Middle frontal gyrus (tissue), 1 donor: Measurements from ENCODE around the gene TARS2.

ENCODE experiments used
- DNase-seq: peaks from one replicate; pipeline ENCODE4 v3.0.0-alpha.2; 2015; ENCODE audit warnings: low spot score; ENCODE audit errors: extremely low spot score

Gene TARS2, protein sequence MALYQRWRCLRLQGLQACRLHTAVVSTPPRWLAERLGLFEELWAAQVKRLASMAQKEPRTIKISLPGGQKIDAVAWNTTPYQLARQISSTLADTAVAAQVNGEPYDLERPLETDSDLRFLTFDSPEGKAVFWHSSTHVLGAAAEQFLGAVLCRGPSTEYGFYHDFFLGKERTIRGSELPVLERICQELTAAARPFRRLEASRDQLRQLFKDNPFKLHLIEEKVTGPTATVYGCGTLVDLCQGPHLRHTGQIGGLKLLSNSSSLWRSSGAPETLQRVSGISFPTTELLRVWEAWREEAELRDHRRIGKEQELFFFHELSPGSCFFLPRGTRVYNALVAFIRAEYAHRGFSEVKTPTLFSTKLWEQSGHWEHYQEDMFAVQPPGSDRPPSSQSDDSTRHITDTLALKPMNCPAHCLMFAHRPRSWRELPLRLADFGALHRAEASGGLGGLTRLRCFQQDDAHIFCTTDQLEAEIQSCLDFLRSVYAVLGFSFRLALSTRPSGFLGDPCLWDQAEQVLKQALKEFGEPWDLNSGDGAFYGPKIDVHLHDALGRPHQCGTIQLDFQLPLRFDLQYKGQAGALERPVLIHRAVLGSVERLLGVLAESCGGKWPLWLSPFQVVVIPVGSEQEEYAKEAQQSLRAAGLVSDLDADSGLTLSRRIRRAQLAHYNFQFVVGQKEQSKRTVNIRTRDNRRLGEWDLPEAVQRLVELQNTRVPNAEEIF

DNA sequence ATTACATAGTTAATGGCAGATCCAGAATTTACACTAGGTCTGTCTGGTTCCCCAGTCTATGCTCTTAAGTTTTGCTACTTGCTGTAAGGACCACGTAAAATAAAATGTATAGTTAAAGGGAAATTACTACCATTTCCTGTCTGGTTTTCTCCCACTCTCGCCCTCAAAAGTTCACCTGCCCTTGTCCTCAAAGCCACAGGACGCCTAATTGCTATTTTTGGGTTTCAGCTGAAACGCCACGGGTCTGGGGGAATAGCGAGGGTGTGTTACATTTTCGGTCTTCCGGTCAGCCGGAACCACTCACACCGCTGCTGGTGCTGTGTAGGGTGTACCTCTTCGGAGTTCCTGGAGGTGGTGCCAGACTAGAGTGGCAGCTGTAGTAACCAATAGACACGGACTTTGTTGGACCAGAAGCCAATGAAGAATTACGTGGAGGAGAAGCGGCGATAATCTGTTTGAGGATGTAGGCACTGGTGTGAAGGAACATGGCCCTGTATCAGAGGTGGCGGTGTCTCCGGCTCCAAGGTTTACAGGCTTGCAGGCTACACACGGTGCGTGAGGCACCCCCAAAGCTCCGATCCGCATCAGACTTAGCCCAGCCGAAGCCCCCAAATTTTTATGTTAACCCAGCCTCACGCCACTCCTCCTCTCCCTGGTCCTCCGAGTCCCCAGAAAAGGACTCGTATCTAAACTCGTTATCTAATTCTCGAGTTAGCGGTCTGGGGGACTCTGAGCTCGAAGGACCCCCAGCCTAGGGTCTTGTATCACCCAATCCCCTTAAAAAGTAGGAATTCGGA, at the start of gene TARS2:
TARS2 (plus strand) TSS at position 454 of the 797 bp plus-strand sequence; CDS start at position 486, 32 bp downstream.
- DNase-seq, result peak; percentile 97

DNA sequence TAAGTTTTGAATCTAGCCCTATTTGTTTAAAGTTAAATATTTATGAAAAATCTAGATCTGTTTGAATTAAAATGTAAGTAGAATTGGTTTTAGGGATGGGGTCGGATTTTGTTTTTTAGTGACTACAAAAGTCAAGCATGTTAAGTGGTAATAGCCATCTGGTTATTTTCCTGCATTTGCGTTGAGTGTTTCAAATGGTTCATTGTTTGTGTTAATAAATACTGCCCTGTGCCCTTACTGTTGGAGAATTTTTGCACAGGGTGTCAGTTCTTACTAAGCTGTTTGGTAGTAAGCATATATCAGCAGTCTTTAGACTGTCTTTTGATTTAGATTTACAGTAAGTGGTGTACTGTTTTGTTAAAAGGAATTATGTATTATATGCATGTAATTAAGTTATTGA, 46.1 kb upstream of the TARS2 start:
- DNase-seq, result no peak

DNA sequence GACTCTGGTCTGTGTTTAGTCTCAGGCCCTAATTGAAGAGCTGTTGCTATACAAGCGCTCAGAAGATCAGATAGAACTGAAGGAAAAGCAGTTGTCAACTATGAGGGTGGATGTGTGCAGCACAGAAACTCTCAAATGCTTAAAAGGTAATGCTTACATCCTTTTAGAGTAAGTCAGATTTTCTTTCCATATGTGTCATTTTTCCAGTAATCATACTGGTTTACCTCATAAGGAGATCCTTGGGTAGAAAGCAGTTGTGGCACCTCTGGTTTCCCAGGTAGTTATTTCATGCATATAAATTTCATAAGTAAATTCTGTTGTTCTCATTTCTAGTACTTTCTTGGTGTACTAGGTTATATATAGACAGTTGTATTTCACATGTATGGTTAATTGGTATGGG, 43.0 kb upstream of the TARS2 start:
- DNase-seq, result no peak

DNA sequence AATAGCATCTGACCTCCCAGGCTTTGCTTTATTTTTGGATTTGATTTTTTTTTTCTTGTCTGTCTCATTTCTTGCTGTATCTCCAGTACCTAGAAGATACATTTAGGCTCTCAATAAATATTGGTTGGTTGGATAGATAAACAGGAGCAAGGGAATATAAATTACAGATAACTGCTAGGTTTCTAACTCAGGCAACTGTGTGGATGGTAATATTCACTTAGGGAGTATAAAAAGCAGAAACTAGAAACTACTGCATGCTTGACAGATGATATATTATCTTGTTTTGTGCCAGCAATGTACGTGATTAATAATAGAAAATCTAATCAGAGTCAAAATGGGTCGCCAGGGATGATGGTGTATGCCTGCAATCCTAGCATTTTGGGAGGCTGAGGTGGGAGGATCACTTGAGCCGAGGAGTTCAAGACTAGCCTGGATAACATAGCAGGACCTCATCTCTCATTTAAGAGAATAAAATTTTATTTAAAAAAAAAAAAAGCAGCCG, 31.0 kb upstream of the TARS2 start:
- DNase-seq, result no peak

DNA sequence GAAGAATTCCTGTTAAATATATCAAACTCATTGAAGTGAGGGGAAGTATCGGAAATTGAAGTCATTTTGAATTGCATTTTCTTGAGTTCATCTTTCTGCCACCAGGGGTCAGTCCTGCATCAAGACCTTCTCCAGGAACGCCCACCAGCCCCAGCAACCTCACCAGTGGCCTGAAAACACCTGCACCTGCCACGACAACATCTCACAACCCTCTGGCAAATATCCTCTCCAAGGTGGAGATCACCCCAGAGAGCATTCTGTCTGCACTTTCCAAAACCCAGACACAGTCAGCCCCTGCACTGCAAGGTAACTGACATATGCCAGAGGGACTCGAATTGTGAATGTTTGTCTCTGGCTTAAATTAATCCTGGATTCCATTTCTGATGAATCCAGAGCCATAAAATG, 22.8 kb upstream of the TARS2 start:
- DNase-seq, result no peak

DNA sequence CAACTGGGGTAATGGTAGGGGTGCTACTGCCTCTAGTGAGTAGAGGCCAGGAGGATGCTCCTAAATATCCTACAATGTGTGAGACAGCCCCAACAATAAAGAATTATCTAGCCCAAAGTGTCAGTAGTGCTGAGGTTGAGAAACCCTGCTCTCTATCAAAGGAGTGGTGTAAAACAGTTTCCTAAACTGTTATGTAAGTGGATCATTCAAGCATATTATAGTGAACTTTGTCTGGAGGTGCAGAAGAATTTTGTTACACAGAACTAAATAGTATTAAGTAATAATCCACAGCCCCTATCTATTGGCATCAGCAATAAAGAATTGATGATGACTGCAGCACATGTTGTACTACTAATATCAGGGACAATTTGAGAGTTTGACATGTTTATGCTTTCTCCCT, 20.3 kb upstream of the TARS2 start:
- no peak for DNase-seq

DNA sequence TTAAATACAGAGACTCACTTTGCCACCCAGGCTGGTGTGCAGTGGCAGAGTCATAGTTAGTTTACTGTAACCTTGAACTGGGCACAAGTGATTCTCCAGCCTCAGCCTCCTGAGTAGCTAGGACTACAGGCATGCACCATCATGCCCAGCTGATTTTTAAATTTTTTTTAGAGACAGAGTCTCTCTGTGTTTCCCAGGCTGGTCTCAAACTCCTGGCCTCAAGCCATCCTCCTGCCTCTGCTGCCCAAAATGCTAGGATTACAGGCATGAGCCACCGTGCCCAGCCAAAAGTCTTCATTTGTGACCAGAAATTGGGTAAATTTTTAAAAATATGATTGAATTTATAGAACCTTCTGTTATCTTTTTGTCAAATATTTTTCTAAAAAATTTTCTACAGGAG, 17.9 kb upstream of the TARS2 start:
- no peak for DNase-seq

DNA sequence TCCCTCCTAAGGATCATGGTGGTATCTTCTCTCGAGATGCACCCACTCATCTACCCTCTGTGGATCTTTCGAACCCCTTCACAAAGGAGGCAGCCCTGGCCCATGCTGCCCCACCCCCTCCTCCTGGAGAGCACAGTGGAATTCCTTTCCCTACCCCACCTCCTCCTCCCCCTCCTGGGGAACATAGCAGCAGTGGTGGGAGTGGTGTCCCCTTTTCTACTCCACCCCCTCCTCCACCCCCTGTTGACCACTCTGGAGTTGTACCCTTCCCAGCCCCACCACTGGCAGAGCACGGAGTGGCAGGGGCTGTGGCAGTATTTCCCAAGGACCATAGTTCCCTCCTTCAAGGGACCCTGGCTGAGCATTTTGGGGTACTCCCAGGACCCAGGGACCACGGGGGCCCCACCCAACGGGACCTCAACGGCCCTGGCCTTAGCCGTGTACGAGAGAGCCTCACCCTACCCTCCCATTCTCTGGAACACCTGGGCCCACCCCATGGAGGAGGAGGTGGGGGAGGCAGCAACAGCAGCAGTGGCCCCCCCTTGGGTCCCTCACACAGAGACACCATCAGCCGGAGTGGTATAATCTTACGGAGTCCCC, 14.5 kb upstream of the TARS2 start:
- DNase-seq, result no peak

DNA sequence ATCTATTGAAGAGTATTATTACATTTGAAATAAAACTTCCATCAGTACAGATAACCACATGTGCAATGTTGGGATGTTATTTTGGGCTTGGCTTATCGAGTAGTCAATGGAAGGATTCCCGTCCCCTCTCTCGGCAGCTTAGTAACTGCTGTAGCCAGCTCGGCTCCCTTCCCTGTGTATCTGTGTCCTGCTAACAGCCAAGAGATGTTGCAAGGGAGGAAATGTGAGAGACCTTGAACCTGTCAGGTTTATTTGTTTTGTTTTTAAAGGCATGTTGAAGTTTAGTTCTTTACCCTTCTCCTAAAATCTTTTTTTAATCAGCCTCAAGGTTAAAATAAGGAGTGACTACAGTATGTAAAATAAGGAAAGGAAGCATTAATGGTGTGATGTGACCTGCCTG, 13.6 kb upstream of the TARS2 start:
- DNase-seq, result no peak

DNA sequence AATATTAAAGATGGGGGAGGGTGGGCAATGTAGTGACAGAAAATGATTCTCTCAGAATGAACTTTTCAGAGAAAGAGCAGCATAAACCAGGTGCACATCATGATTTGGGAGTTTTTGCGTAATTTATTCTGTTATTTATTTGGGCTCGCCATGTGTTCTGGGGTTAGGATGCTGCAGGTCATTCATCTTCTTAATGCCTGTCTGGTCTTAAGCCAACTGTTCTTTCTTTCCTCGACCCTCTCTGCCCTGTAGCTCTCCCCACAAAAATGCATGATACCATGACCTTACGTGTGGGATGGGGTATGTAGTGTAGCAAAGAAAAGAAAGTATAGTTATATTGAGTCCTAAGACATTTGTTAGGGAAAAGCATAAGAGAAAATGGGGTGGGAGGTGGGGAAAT, 12.3 kb upstream of the TARS2 start:
- DNase-seq, result no peak

DNA sequence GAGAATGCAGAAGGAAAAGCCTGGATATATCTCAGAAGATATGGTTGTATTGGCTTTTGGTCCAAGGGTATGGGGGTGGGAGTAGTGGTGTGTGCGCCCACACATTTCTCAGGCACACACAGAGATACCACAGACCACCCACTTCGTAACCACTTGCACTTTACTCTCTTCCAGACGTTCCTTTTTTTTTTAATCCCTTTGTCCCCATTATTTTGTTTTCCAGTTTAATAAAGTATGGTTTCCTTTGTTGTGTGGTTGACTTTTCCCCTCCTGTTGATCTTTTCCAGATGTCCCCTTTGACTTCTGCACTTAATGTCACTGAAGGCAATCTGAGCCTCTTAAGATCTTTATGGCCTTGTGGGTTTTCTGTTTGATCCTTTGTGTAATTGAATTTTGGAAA, 10.5 kb upstream of the TARS2 start:
- DNase-seq, result no peak

DNA sequence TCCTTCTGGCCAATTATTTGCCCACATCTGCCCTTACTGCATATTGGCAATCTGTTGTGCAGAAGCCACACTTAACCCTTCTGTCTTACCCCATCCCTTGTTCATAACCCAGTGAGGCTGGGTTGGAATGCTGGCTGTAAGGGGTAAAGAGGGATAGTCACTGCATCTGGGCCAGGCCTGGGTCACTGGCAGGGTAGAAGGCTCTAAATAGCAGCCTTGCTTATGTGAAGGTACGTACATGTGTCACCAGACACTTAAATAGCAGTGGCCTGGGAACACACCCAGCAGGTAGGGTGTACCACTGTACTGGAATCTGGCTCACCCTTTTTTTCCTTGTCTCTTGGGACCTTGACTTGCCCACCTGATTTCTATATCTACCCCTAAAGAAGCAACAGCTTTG, 9.9 kb upstream of the TARS2 start:
- DNase-seq, result no peak

DNA sequence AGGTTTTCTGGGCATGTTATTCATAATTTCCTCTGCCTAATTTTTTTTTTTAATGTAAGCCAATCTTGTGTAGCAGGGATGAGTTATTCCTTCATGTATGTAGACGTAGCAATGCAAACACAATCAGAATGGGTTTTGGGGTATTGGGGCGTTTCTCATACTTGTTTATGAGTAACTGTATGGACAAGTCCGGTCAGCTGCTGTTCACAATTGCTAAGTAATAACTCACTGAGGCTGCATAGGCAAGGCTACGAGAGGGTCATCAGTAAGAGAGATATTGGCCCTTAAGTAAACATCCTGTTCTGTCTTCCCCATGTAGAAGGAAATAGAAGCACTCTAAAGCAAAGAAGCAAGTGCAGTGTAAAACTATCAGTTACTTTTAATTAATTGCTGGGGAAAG, 9.5 kb upstream of the TARS2 start:
- DNase-seq, result no peak

DNA sequence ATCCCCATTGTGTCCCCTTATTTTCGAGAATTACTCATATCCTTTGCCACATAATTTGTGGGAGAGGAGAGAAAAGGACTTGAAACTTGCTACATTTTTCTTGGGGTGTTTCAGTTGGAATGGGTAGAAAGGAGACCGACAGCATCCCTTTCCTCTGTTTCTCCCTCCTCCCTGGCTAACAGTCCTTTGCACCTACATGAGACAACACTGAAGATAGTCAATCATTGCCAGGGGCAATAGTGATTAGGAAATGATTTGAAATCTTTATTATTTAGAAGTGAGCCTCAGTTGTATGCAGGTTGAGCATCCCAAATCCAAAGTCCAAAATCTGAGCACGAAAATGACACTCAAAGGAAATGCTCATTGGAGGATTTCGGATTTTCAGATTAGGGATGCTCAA, 7.8 kb upstream of the TARS2 start:
- no peak for DNase-seq

DNA sequence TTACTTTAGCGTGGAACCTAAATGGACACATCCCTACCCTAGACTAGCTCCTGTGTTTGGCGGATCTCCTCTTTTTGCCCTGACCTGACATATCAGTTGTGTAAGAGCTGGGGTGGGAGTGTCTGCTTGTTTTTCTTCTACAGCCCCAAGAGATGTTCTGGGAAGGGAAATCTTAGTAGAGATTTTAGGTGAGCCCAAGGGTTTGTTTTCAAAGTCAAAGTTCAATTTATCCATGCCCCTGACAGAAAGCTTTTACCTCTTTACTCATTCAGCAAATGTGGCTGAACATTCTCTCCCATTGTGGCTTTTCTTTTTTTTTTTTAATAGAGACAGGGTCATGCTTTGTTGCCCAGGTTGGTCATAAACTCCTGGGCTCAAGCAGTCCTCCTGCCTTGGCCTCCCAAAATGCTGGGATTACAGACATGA, 7.3 kb upstream of the TARS2 start:
- DNase-seq, result no peak

DNA sequence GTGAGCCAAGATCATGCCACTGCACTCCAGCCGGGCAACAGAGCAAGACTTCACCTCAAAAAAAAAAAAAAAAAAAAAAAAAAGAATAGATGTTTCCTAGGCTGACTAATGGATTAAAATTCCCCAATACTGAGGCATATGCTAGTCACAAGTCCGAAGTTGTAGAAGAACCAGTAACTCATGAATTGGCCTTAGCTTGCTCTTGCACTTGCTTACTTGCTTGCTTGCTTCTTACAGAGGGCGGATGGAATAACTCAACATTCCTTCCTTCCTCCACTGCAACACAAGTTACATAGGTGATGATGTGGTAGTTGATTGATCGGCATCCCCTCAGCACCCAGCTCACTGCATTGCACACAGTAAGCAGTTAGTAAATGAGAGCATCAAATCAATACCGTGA, 2.8 kb upstream of the TARS2 start:
- no peak for DNase-seq

DNA sequence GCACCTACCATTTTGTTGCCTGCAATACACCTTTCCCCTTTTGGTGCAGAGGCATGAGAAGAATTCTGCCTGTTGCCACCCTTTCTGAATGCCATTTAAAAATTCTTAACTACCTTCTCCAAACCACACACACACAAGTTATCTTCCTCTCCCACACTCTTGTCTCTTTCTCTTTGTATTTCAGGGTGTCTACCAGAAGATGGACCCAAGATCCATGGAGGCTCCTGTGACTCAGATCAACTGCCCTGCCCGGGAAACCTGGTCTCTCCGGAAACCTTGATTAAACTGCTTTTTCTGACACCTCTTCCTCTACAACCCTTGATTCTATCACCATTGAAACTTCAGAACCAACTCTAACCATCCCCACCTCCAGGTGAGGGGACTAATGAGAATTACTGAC, 2.4 kb upstream of the TARS2 start:
- no peak for DNase-seq

DNA sequence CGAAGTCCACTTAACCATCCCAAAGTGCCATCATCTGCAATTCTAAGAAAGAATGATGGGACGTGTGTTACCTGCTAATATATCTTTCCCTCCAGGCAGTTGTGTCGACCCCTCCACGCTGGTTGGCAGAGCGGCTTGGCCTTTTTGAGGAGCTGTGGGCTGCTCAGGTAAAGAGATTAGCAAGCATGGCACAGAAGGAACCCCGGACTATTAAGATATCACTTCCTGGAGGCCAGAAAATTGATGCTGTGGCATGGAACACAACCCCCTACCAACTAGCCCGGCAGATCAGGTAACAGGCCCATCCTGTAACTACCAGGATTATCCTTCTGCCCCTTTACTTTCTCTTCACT, 520 bp downstream of the TARS2 start:
- no peak for DNase-seq

DNA sequence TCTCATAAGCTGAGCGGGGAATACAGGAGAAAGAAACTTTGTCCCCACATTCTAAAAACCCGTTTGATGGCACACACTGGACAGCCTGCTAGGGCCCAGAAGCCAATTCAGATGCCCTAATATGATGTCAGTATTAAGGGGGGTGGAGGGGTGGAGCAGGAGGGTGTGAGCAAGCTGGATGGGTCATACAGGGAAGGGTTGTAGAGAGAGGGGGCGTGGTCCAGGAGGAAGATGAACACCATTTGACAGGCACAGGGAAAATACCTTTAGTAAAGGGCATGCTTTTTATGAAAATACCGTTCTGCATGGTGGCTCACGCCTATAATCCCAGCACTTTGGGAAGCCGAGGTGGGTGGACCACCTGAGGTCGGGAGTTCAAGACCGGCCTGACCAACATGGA, 6.0 kb downstream of the TARS2 start:
- no peak for DNase-seq

DNA sequence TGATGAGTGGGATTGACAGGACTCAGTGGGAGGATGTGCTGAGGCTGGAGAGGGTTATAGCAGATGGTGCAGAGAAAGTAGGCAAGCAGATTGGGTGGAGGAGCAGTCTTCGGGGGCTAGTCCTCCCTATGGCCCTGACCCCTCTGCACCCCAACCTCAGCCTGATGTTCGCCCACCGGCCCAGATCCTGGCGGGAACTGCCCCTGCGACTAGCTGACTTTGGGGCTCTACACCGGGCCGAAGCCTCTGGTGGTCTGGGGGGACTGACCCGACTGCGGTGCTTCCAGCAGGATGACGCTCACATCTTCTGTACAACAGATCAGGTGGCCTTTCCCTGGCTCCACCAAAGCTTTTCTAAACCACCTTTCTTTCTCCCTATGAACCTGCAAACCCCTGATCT, 11.1 kb downstream of the TARS2 start:
- DNase-seq, result no peak

DNA sequence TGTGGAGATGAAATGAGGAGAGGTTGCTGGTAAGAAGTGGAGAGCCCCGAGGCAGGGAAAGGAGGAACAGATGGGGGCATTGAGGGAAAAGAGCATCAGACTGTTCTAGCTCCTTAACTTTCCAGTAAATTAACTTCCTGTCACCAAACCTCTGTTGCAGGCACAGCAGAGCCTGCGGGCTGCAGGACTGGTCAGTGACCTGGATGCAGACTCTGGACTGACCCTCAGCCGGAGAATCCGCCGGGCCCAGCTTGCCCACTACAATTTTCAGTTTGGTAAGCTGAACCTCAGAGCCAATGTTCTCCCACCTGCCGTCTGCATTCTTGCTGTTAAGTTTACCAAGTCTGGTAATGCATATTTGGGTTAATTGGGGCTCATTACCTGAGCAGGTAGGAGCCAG, 18.2 kb downstream of the TARS2 start:
- no peak for DNase-seq
